ACC112 (cell line): ENCODE data around the gene TPSB2.
"Not testable (repeated sequence)": the region's sequence is repeated elsewhere in the genome, so short reads cannot be mapped to it uniquely, and the experiment has no call there.

Experiments used
- H2AFZ ChIP-seq: fragments of 200-600 bp; sonication (generic); one replicate; pipeline ENCODE4 v1.6.0; 2017; ENCODE audit warnings: antibody characterized with exemption, low read length; ENCODE audit not compliant: unreplicated experiment
- H3K27ac ChIP-seq: fragments of 200-600 bp; sonication (generic); 2 replicates; pipeline ENCODE4 v1.5.1; 2014; ENCODE audit warnings: low read depth, mild to moderate bottlenecking, antibody characterized with exemption, low read length, moderate library complexity
- H3K27me3 ChIP-seq: fragments of 200-600 bp; sonication (generic); 2 replicates; pipeline ENCODE4 v1.6.1; 2014; ENCODE audit warnings: mild to moderate bottlenecking, antibody characterized with exemption, low read length, moderate library complexity, mixed read lengths; ENCODE audit not compliant: insufficient read depth
- H3K36me3 ChIP-seq: fragments of 200-600 bp; sonication (generic); 2 replicates; pipeline ENCODE4 v1.6.1; 2016; ENCODE audit warnings: mild to moderate bottlenecking, antibody characterized with exemption, low read length, moderate library complexity, mixed read lengths; ENCODE audit not compliant: insufficient read depth
- H3K4me1 ChIP-seq: fragments of 200-600 bp; sonication (generic); one replicate; pipeline ENCODE4 v1.6.1; 2016; ENCODE audit warnings: low read length, mixed read lengths; ENCODE audit not compliant: insufficient read depth, unreplicated experiment, control insufficient read depth
- H3K4me3 ChIP-seq: fragments of 200-600 bp; sonication (generic); 2 replicates; pipeline ENCODE4 v1.5.1; 2014; ENCODE audit warnings: mild to moderate bottlenecking, low read depth, low read length
- H3K79me2 ChIP-seq: fragments of 200-600 bp; sonication (generic); one replicate; pipeline ENCODE4 v1.6.0; 2016; ENCODE audit warnings: low read length; ENCODE audit not compliant: control insufficient read depth, unreplicated experiment, insufficient read depth

Gene TPSB2

DNA sequence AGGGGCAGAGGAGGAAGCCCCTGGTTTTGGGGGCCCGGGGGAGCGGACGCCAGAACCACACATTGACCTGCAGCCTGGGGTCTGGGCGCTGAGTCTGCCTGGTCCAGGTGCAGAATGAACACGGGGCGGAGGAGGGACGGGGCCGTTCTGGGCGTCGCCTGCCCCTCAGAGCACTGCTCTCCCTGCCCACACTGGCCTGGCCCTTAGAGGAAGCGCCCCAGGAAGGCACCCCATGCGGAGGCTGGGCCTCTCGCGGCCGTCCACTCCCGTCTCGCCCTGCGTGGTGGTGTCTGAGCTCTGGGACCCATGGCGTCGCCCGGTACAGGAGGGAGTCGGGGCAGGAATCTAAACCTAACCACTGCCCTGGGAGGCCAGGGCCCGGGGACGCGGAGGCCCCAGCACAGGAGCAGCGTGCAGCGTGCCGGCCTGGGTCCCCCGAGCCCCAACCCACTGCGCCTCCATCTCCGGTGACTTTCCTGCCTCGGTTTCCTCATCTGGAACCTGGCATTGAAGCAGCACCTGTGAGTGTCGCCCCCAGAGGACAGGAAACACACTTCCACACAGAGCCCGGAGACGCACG lies 30.2 kb upstream of the TPSB2 start:
- H3K36me3 ChIP-seq = no peaks in the 10 kb centered on the region
- no peaks in the 10 kb centered on the region for H3K4me1 ChIP-seq
- no peak overlapping the region for H3K27ac ChIP-seq
- H2AFZ ChIP-seq = no peak overlapping the region
- H3K27me3 ChIP-seq = peaks cover 50% of the 10 kb centered on the region
- H3K4me3 ChIP-seq = no peak overlapping the region
- H3K79me2 ChIP-seq = no peaks in the 10 kb centered on the region

DNA sequence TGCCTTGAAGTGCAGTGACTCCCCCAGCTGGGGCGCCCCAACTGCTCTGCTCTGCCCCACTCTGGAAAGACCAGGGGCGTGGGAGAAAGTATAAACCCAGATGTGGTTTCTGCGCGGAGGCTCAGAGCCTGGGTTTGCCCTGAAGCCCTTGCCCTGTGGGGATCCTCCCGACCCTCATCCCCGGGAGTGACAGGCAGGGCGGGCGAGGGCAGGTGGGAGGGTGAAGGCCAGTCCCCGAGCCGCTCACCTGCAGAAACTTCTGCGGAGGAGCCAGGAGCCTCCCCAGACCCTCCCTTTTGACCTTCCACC lies 29.7 kb upstream of the TPSB2 start:
- H2AFZ ChIP-seq = no peak overlapping the region
- H3K4me3 ChIP-seq = no peak overlapping the region
- no peaks in the 10 kb centered on the region for H3K79me2 ChIP-seq
- peaks cover 50% of the 10 kb centered on the region for H3K27me3 ChIP-seq
- no peaks in the 10 kb centered on the region for H3K4me1 ChIP-seq
- H3K36me3 ChIP-seq = no peaks in the 10 kb centered on the region
- H3K27ac ChIP-seq = no peak overlapping the region

DNA sequence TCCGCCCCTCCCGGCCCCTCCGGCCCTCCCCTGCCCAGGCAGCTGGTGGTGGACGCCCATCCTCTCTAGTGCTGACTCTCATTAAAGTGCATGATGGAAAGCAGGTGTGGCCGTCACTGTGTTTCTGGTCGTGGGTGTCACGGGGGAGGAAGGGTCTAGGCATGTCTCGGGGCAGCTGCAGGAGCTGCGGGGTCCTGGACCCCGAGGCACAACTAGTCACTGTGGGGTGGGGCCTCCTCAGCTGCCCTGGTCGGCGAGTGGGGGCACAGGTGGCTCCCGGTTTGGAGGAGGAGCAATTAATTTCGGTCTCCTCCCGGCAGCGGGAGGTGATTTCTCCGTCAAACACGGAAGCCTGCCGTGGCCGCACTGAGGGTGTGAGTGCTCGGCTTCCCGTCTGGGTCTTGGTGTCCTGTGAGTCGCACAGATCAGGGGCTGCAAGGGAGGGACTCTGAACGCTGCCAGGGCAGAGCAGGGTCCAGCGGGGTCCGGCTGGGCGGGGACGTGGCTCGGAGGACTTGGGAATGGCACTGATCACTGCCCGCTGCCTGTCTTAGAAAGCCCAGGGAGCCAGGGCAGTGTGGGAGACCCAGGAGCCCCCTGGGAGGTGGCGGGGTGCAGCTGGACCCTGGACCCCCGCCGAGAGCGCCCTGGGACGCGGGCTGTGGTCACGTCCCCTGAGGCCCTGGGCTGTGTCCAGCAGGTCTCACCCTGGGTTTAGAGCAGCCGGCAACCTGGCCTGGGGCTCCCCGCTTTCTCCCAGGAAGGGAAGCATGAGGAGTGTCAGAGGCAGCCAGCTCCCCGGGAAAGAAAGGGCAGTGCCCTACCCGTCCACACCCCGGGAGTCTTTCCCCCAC lies 29.1 kb upstream of the TPSB2 start:
- no peak overlapping the region for H2AFZ ChIP-seq
- H3K79me2 ChIP-seq = no peaks in the 10 kb centered on the region
- H3K27ac ChIP-seq = no peak overlapping the region
- H3K4me1 ChIP-seq = no peaks in the 10 kb centered on the region
- no peaks in the 10 kb centered on the region for H3K36me3 ChIP-seq
- H3K4me3 ChIP-seq = no peak overlapping the region
- H3K27me3 ChIP-seq = peaks cover 50% of the 10 kb centered on the region

DNA sequence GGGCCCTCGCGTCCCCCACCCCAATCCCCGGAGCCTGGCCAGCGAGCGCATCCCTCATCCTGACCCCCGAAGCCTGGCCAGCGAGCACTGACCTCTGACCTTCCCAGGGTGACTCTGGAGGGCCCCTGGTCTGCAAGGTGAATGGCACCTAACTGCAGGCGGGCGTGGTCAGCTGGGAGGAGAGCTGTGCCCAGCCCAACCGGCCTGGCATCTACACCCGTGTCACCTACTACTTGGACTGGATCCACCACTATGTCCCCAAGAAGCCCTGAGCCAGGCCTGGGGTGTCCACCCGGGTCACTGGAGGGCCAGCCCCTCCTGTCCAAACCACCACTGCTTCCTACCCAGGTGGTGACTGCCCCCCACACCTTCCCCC lies 28.2 kb upstream of the TPSB2 start:
- Histone ChIP-seq H3K27ac (no peak overlapping the region), H3K36me3 (no peaks in the 10 kb centered on the region), H3K4me3 (no peak overlapping the region), H3K4me1 (no peaks in the 10 kb centered on the region), H3K27me3 (peaks cover 45% of the 10 kb centered on the region), H2AFZ (no peak overlapping the region), H3K79me2 (no peaks in the 10 kb centered on the region)

DNA sequence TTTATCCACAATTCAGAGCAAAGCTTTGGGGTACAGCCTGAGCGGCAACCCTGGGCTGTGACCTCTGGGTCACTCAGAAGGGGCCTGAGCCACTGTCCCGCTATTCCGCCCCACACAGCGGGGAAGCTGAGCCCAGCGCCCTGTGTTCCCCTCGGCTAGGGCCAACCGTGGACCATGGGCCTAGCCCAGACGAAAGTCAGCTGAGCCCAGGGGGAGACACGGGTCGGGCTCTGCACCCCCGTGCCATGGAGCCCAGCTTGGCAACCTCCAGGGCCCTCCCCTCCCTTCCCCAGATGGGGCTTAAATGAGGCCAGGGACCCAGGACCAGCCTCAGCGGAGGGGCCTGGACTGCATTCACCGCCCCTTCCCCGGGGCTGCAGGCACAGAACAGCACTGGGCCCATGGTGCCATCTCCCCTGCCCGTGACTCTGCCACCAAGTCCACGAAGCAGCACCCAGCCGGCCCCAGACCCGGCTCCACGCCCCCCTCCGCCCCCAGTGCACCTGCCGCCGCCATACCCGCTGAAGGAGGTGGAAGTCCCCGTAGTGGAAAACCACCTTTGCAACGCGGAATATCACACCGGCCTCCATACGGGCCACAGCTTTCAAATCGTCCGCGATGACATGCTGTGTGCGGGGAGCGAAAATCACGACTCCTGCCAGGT lies 27.7 kb upstream of the TPSB2 start:
- Histone ChIP-seq H3K4me3 (no peak overlapping the region), H3K79me2 (no peaks in the 10 kb centered on the region), H3K4me1 (no peaks in the 10 kb centered on the region), H2AFZ (no peak overlapping the region), H3K36me3 (no peaks in the 10 kb centered on the region), H3K27ac (no peak overlapping the region), H3K27me3 (peaks cover 40% of the 10 kb centered on the region)

DNA sequence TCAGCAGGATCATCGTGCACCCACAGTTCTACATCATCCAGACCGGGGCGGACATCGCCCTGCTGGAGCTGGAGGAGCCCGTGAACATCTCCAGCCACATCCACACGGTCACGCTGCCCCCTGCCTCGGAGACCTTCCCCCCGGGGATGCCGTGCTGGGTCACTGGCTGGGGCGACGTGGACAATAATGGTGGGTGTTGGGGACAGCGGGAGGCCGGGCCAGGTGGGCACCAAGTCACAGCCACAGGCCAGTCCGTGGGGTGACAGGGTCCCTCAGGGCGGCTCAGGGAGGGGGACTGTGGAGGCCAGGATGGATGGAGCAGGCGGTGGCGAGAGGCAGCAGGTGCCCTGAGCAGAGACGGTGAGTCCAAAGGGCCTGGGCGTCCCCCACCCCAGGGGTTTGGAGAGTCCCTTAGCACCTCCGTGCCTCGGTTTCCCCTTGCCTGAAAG lies 26.9 kb upstream of the TPSB2 start:
- H2AFZ ChIP-seq = no peak overlapping the region
- H3K79me2 ChIP-seq = no peaks in the 10 kb centered on the region
- H3K4me1 ChIP-seq = no peaks in the 10 kb centered on the region
- peaks cover 32% of the 10 kb centered on the region for H3K27me3 ChIP-seq
- H3K27ac ChIP-seq = no peak overlapping the region
- H3K36me3 ChIP-seq = no peaks in the 10 kb centered on the region
- H3K4me3 ChIP-seq = no peak overlapping the region

DNA sequence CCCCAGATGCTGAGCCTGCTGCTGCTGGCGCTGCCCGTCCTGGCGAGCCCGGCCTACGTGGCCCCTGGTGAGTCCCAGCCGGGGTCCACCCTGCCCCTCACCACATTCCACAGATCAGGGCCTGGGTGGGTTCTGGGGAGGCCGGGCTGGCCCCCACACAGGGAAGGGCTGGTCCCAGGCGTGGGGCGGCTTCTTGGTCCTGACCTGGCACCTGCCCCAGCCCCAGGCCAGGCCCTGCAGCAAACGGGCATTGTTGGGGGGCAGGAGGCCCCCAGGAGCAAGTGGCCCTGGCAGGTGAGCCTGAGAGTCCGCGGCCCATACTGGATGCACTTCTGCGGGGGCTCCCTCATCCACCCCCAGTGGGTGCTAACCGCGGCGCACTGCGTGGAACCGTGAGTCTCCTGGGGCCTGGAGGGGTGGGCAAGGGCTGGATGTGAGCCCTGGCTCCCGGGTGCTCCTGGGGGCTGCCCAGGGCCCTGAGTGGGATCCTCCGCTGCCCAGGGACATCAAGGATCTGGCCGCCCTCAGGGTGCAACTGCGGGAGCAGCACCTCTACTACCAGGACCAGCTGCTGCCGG lies 26.4 kb upstream of the TPSB2 start:
- H3K36me3 ChIP-seq, H3K4me3 ChIP-seq, H3K27ac ChIP-seq, H3K4me1 ChIP-seq, H2AFZ ChIP-seq, H3K79me2 ChIP-seq: not testable (repeated sequence)
- peaks cover 27% of the 10 kb centered on the region for H3K27me3 ChIP-seq

DNA sequence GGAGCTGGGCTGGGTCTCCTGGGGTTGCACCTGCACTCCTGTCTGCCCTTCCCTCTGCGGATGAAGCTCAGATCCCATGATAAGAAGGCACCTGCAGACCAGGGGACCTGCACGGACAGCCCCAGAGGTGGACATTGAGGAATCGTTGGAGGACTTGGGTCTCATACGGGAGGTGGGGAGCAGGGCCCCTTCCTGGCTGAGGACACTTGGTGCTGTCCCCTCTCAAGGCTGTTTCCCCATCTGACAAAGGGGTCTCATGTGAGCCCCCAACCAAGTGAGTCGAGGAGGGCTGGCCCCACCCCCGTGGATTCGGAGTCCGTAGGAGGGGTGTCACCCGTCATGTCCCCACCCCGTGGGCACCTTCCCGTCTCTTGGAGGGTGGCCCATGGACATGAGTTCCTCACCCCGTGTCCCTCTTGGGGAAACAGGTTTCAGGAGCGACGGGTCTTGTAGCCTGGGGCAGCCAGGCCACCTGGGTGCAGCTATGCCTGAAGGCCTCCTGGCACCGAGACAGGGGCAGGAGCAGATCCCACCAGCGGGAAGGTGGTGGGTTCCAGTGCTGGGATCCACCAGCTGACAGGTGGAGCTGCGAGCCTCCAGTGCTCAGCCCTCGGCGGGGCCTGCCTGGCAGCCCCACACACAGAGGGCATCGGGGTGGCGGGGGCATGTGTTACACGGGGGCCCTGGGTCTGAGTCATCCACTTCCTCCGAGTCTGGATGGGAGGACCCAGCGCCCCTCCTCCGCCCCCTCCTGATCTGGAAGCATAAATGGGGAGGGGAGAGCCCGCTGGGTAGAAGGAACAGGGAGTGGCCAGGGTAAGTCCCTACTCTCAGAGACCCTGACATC lies 25.5 kb upstream of the TPSB2 start, which contains the start of gene TPSD1:
Gene TPSD1, plus strand, starts transcription at position 794 of the 847 bp plus-strand sequence. CDS start 212 bp downstream, outside the sequence.
- not testable (repeated sequence) for H3K4me1 ChIP-seq, H3K36me3 ChIP-seq, H3K79me2 ChIP-seq, H3K4me3 ChIP-seq, H3K27ac ChIP-seq, H2AFZ ChIP-seq
- peaks cover 18% of the 10 kb centered on the region for H3K27me3 ChIP-seq

DNA sequence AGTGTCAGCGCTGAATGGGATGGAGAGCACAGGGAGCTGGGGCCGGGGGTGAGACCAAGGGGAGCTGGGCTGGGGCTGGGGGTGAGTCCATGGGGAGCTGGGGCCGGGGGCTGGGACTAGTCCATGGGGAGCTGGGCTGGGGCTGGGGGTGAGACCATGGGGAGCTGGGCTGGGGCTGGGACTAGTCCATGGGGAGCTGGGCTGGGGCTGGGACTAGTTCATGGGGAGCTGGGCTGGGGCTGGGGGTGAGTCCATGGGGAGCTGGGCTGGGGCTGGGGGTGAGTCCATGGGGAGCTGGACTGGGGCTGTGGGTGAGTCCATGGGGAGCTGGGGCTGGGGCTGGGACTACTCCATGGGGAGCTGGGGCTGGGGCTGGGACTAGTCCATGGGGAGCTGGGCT lies 24.8 kb upstream of the TPSB2 start:
- not testable (repeated sequence) for H3K79me2 ChIP-seq

DNA sequence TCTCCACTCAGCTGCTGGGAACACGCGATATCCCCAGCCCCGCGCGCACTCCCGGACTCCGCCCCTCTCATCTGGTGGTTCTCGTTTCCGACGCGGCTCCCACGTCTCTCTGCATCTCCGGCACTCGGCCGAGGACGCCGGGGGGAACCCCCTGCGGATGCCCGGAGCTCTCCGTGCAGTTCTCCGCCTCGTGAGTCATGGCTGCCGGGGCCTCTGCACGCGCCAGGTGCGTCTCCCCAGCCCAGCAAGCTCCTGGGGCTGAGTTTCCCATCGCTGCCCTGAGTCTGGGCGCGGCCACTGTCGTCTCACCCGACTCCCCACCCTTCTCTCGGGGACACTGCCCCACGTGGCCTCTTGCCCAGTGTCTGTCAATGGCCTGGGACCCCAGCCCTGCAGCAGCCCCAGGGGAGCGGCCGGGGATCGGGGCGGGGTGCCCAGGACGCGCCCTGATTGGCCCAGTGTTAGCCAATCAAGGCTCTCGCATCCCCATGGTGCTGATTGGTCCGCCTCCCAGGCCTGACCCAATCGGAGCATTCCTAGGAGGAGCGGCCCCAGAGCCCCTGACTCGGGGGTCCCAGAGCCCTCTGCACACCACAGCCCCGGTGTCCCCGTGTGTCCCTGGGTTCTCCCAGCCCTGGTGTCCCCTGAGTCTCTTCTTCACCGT lies 23.8 kb upstream of the TPSB2 start:
- H2AFZ ChIP-seq, H3K36me3 ChIP-seq, H3K27ac ChIP-seq, H3K4me1 ChIP-seq, H3K27me3 ChIP-seq, H3K4me3 ChIP-seq, H3K79me2 ChIP-seq: not testable (repeated sequence)

More for the DNA sequence above, 24.8 kb upstream of the TPSB2 start:
- H3K27me3 ChIP-seq = peaks cover 11% of the 10 kb centered on the region
- H3K36me3 ChIP-seq, H2AFZ ChIP-seq, H3K4me1 ChIP-seq, H3K27ac ChIP-seq, H3K4me3 ChIP-seq: not testable (repeated sequence)
